Measurements from ENCODE around the gene EEF1G. TPM values are rescaled to one million over a fixed set of nuclear protein-coding genes. Genes with fewer than 3 reads are reported as not detected.

EEF1G gene
- total RNA-seq, 4 donors from 2014 or later: 1,070 to 1,712 (median 1,374) TPM

GRCh38 chr11:62610814-62611704 is 37.4 kb upstream of the EEF1G start:
- TF ChIP-seq EP300 (IDR thresholded peaks at IDR 0.05) (no peak), POLR2AphosphoS5 (IDR thresholded peaks at IDR 0.05) (no peak), POLR2A (IDR thresholded peaks at IDR 0.05) (no peak)
- TF ChIP-seq, protein P1, sequence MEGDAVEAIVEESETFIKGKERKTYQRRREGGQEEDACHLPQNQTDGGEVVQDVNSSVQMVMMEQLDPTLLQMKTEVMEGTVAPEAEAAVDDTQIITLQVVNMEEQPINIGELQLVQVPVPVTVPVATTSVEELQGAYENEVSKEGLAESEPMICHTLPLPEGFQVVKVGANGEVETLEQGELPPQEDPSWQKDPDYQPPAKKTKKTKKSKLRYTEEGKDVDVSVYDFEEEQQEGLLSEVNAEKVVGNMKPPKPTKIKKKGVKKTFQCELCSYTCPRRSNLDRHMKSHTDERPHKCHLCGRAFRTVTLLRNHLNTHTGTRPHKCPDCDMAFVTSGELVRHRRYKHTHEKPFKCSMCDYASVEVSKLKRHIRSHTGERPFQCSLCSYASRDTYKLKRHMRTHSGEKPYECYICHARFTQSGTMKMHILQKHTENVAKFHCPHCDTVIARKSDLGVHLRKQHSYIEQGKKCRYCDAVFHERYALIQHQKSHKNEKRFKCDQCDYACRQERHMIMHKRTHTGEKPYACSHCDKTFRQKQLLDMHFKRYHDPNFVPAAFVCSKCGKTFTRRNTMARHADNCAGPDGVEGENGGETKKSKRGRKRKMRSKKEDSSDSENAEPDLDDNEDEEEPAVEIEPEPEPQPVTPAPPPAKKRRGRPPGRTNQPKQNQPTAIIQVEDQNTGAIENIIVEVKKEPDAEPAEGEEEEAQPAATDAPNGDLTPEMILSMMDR (IDR thresholded peaks at IDR 0.05): no peak
- H3K36me3 ChIP-seq: peaks cover 0 to 68% of the 10 kb centered on the region in 2 donors
- WGBS, 2 donors (ENCODE audit: low coverage in 1 of 2): 80% methylated on average over 1 of the region's 28 CpGs; no CpG with 5 or more reads in 1 of the 2 donors
- ATAC-seq: no peak
- H3K9me3 ChIP-seq: no peaks in the 10 kb centered on the region
- H3K27ac ChIP-seq: peak overlapping the region; percentile 93 to 98 (median 96)
- peak overlapping the region; percentile 74 to 95 for H3K4me3 ChIP-seq
- H3K27me3 ChIP-seq: no peaks in the 10 kb centered on the region
- H3K4me1 ChIP-seq: peaks cover 2 to 42% (median 21%) of the 10 kb centered on the region in 3 donors

DNA sequence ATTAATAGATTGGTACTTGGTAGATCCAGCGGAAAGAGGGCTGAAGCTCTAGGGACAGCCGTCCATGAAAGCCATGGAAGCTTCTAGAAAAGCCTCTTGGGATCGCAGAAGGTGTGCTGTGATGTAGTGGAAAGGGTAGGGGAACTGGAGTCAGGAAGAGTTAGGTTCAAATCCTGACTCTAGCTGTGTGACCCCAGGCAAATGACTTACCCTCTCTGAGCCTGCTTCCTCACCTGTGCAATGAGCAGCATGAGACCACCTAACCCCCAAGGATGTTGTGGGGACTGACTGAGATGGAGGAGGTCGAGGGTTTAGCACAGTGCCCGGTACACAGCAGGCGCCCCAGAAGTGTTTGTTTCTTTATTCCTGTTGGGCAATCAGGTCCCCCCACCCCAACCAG is 36.7 kb upstream of the EEF1G start:
- H3K4me1 ChIP-seq: peaks cover 2 to 42% (median 21%) of the 10 kb centered on the region in 3 donors
- TF ChIP-seq, protein P1 (IDR thresholded peaks at IDR 0.05): no peak
- TF ChIP-seq POLR2A (IDR thresholded peaks at IDR 0.05): no peak
- TF ChIP-seq POLR2AphosphoS5 (IDR thresholded peaks at IDR 0.05): no peak
- TF ChIP-seq EP300 (IDR thresholded peaks at IDR 0.05): no peak
- peaks cover 0 to 68% of the 10 kb centered on the region in 2 donors for H3K36me3 ChIP-seq
- H3K9me3 ChIP-seq: no peaks in the 10 kb centered on the region
- WGBS, 2 donors (ENCODE audit: low coverage in 1 of 2): 83 to 88% methylated on average over 1 to 4 of the region's 6 CpGs
- H3K4me3 ChIP-seq: no peak overlapping the region
- H3K27ac ChIP-seq: no peak overlapping the region
- no peak for ATAC-seq
- no peaks in the 10 kb centered on the region for H3K27me3 ChIP-seq

- TF ChIP-seq, protein P1 (IDR thresholded peaks at IDR 0.05): no peak
- TF ChIP-seq POLR2AphosphoS5 (IDR thresholded peaks at IDR 0.05) (no peak), POLR2A (IDR thresholded peaks at IDR 0.05) (no peak), EP300 (IDR thresholded peaks at IDR 0.05) (no peak)
- Histone ChIP-seq H3K4me1 (peaks cover 2 to 45% (median 21%) of the 10 kb centered on the region in 3 donors), H3K4me3 (no peak overlapping the region), H3K36me3 (peaks cover 0 to 73% of the 10 kb centered on the region in 2 donors), H3K27me3 (no peaks in the 10 kb centered on the region), H3K27ac (no peak overlapping the region), H3K9me3 (no peaks in the 10 kb centered on the region)
- WGBS, 2 donors (ENCODE audit: low coverage in 1 of 2): 93% methylated on average over 6 of the region's 12 CpGs; no CpG with 5 or more reads in 1 of the 2 donors
- no peak for ATAC-seq
Measured at GRCh38 chr11:62608776-62609175, 35.1 kb upstream of the EEF1G start.

DNA sequence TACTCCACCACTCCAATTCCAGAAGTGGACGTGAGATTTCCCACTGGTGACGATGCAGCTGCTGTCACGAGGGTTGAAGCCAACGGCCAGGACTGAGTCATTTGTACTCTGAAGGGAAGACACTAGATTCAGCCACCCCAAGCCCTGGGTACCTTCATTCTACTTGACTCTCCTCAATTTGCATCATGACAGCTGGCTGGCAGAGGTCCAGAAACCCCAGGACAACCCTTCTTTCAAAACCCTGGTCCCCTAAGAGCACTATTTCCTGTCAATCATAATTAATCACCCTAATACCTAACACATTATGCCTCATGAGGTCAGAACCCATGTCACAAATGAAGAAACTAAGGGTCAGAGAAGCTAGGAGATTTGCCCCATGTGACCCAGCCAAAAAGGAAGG is 34.0 kb upstream of the EEF1G start:
- H3K9me3 ChIP-seq: no peaks in the 10 kb centered on the region
- H3K27ac ChIP-seq: no peak overlapping the region
- WGBS, 2 donors (ENCODE audit: low coverage in 1 of 2): 63% methylated on average over 3 of the region's 4 CpGs; no CpG with 5 or more reads in 1 of the 2 donors
- peaks cover 0 to 75% of the 10 kb centered on the region in 2 donors for H3K36me3 ChIP-seq
- TF ChIP-seq POLR2A (IDR thresholded peaks at IDR 0.05) (no peak), EP300 (IDR thresholded peaks at IDR 0.05) (no peak), POLR2AphosphoS5 (IDR thresholded peaks at IDR 0.05) (no peak)
- TF ChIP-seq, protein P1 (IDR thresholded peaks at IDR 0.05): no peak
- peaks cover 2 to 45% (median 15%) of the 10 kb centered on the region in 3 donors for H3K4me1 ChIP-seq
- ATAC-seq: no peak
- no peak overlapping the region for H3K4me3 ChIP-seq
- no peaks in the 10 kb centered on the region for H3K27me3 ChIP-seq
